Measurements from ENCODE around the gene SLC6A19. TPM values are rescaled to one million over a fixed set of nuclear protein-coding genes. Genes with fewer than 3 reads are reported as not detected.

SLC6A19 gene
- total and polyA plus RNA-seq, 2 of the 13 experiments (the other 11 are each of a cell fraction or from before 2014, with no cell fraction given) = 0.02 TPM; not detected in 1

- whole genome bisulfite sequencing (ENCODE audit: low lambda C conversion rate) = 4% methylated on average over 8 of the region's 25 CpGs
- in situ Hi-C loops (cut with HindIII; ENCODE audit: extremely low pct_ligation_motif_present, low pct_unique_long_range_greater_than_20kb) = no loop called here
- intact Hi-C loops (cut with micrococcal nuclease; ENCODE audit: unreplicated experiment) = no loop called here
- no TSS peak for BruUV-seq (replicated peaks)
- Histone ChIP-seq H4K20me1 (ENCODE audit: insufficient read depth, low read length) (no peaks in the 10 kb centered on the region; the same call in 1 of the 2 replicates), H3K4me1 (ENCODE audit: insufficient read depth, low read length) (peaks cover 3% of the 10 kb centered on the region; the same call in 1 of the 2 replicates), H2AFZ (ENCODE audit: low read length) (no peak overlapping the region), H3K4me3 (replicated peaks in 1 of 3; ENCODE audit: insufficient read depth in 1 of 3, low read depth in 2 of 3, low read length in 3 of 3) (no peak overlapping the region), H3K9me3 (ENCODE audit: low read length) (no peaks in the 10 kb centered on the region), H3K36me3 (replicated peaks in 1 of 2; ENCODE audit: control insufficient read depth in 1 of 2, insufficient read depth in 2 of 2, low read length in 2 of 2) (no peaks in the 10 kb centered on the region), H3K27me3 (ENCODE audit: control insufficient read depth in 1 of 2, insufficient read depth in 2 of 2, low read length in 2 of 2) (peaks cover 17 to 68% of the 10 kb centered on the region in 2 experiments), H3K27ac (ENCODE audit: extremely low read length, insufficient read depth, low read length) (no peak overlapping the region), H3K9ac (ENCODE audit: insufficient read depth, low read depth, low read length) (no peak overlapping the region), H3K4me2 (ENCODE audit: low read depth, low read length) (no peak overlapping the region), H3K79me2 (ENCODE audit: insufficient read depth, low read length) (no peaks in the 10 kb centered on the region)
- no peak for TF ChIP-seq FOXO4 (CRISPR knock-in tag; conservative IDR thresholded peaks at IDR 0.05)
- no peak for TF ChIP-seq ZUFSP (CRISPR knock-in tag; IDR thresholded peaks at IDR 0.05; ENCODE audit: borderline replicate concordance)
- TF ChIP-seq ZNF143 (CRISPR knock-in tag; IDR thresholded peaks at IDR 0.05) = no peak
- TF ChIP-seq STAG1 (CRISPR knock-in tag; IDR thresholded peaks at IDR 0.05) = peak; percentile 51
- peak; percentile 62 for TF ChIP-seq MNT (IDR thresholded peaks at IDR 0.05)
- TF ChIP-seq CTCF (CRISPR knock-in tag; IDR thresholded peaks at IDR 0.05) = peak; percentile 61
- ATAC-seq (peak; percentile 49), DNase-seq (ENCODE audit: low spot score) (no peak), FAIRE-seq (no peak)
- CTCF ChIA-PET (ENCODE audit: low intra/inter-chr PET ratio, low total read pairs) = no interaction called here
- POLR2A ChIA-PET = no interaction called here
These were observed 31.4 kb downstream of the SLC6A19 start for GRCh38 chr5:1232780-1233179.

Measured in HepG2 (cell line).